Nephron progenitor cell (in vitro differentiated cells): ENCODE data around the gene PRKRA.

Source experiments
- DNase-seq: peaks from one replicate; pipeline ENCODE4 v3.0.0; 2021
- H3K27ac Mint-ChIP-seq: 2 replicates; pipeline ENCODE4 v1.8.0; 2021; ENCODE audit warnings: mild to moderate bottlenecking, moderate library complexity, mixed read lengths
- H3K27me3 Mint-ChIP-seq: 2 replicates; pipeline ENCODE4 v1.8.0; 2021; ENCODE audit warnings: mild to moderate bottlenecking, low read depth, mixed read lengths; ENCODE audit not compliant: poor library complexity
- H3K36me3 Mint-ChIP-seq: 2 replicates; pipeline ENCODE4 v1.8.0; 2021; ENCODE audit warnings: low read depth, mixed read lengths
- H3K4me1 Mint-ChIP-seq: 2 replicates; pipeline ENCODE4 v1.8.0; 2021; ENCODE audit warnings: mixed read lengths
- H3K4me3 Mint-ChIP-seq: 2 replicates; pipeline ENCODE4 v1.8.0; 2021; ENCODE audit warnings: mild to moderate bottlenecking, moderate library complexity, mixed read lengths
- H3K9me3 Mint-ChIP-seq: 2 replicates; pipeline ENCODE4 v1.8.0; 2021; ENCODE audit warnings: mild to moderate bottlenecking, moderate library complexity, mixed read lengths
- TF ChIP-seq, protein P1 (sequence below): fragments of 200-600 bp; sonication (generic); IDR thresholded peaks from 2 replicates; pipeline ENCODE4 v1.5.0; 2021; ENCODE audit warnings: antibody characterized with exemption

The PRKRA gene

DNA sequence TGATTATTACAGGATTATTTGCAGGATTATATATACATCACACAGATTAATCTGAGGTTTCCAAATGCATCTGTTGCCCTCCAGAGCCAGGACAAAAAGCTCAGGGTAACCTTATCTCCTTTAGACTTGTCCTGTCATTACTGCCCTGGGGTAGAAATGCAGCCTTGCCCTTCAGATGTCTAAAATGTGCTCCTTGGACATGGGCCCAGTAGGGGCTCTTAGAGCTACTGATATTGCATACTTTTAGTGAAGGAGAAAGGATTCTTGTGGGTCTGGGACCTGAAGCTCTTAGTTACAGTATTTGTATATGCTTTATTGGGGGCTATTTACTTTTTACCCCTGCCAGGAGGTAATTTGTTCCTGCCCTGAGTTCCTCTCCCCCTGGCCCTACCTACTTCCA, 56.1 kb downstream of the PRKRA start:
- H3K4me1 Mint-ChIP-seq: peaks cover 12% of the 10 kb centered on the region
- TF ChIP-seq, protein P1, sequence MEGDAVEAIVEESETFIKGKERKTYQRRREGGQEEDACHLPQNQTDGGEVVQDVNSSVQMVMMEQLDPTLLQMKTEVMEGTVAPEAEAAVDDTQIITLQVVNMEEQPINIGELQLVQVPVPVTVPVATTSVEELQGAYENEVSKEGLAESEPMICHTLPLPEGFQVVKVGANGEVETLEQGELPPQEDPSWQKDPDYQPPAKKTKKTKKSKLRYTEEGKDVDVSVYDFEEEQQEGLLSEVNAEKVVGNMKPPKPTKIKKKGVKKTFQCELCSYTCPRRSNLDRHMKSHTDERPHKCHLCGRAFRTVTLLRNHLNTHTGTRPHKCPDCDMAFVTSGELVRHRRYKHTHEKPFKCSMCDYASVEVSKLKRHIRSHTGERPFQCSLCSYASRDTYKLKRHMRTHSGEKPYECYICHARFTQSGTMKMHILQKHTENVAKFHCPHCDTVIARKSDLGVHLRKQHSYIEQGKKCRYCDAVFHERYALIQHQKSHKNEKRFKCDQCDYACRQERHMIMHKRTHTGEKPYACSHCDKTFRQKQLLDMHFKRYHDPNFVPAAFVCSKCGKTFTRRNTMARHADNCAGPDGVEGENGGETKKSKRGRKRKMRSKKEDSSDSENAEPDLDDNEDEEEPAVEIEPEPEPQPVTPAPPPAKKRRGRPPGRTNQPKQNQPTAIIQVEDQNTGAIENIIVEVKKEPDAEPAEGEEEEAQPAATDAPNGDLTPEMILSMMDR: no peak
- H3K27me3 Mint-ChIP-seq: no peaks in the 10 kb centered on the region
- H3K36me3 Mint-ChIP-seq: peaks cover 9% of the 10 kb centered on the region
- DNase-seq: no peak
- H3K27ac Mint-ChIP-seq: no peak overlapping the region
- H3K4me3 Mint-ChIP-seq: no peak overlapping the region
- no peaks in the 10 kb centered on the region for H3K9me3 Mint-ChIP-seq

DNA sequence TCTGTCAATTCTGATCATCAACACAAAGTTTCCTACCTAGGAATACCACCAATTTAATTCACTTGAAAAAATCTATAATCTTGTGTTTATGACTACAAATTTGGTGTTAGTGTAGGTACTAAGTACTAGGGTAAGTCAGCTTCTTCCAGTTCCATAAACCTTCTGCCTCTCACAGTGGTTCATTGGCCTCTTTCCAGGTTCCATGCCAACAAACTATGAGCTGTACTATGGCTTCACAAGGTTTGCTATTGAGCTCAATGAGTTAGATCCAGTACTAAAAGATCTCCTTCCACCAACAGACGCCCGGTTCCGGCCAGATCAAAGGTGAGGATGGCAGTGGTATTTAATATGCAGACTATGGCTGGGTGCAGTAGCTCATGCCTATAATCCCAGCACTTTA, 58.8 kb downstream of the PRKRA start:
- no peak overlapping the region for H3K4me3 Mint-ChIP-seq
- H3K27ac Mint-ChIP-seq: no peak overlapping the region
- TF ChIP-seq, protein P1: no peak
- H3K36me3 Mint-ChIP-seq: peaks cover 26% of the 10 kb centered on the region
- peaks cover 14% of the 10 kb centered on the region for H3K4me1 Mint-ChIP-seq
- no peaks in the 10 kb centered on the region for H3K27me3 Mint-ChIP-seq
- no peaks in the 10 kb centered on the region for H3K9me3 Mint-ChIP-seq
- DNase-seq: no peak

DNA sequence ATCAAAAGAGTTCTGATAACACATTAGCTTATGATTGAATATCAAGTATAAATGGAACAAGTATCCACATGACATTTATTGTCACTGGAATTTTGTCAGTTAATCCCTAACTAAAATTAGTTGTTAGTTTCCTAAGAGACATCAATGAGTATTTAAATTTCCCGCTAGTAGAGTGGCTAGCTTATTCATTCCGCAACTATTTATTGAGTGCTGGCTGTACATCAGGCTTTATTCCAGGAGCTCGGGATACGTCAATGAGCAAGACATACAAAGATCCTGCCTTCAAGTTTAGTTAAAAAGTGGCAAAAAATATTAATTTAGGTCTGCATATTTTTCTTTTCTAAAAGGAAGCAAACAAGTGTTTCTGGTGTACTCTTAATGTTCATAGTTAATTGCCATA, 59.3 kb downstream of the PRKRA start:
- no peak overlapping the region for H3K4me3 Mint-ChIP-seq
- no peaks in the 10 kb centered on the region for H3K9me3 Mint-ChIP-seq
- H3K36me3 Mint-ChIP-seq: peaks cover 30% of the 10 kb centered on the region
- DNase-seq: no peak
- H3K27ac Mint-ChIP-seq: no peak overlapping the region
- H3K27me3 Mint-ChIP-seq: no peaks in the 10 kb centered on the region
- H3K4me1 Mint-ChIP-seq: peaks cover 12% of the 10 kb centered on the region
- TF ChIP-seq, protein P1: no peak

DNA sequence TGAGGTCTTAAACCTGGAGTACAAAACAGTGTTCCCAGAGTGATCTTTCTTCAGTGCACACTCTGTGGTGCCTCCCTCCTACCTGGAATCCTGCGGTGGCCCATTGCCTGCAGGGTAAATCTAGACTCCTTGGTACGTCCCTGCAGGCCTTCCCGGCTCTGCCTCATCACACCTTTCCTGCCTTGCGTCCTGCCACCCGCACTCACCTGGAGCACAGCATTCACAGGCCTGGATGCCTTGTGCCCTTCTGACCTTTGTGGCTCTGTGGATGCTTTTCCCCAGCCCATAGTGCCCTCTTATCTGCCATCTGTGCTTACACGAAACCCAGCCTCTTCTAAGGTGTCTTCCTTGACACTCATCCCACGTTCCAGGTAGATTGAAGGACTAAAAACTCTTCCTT, 62.7 kb downstream of the PRKRA start:
- TF ChIP-seq, protein P1: no peak
- Mint-ChIP-seq H3K27me3 (no peaks in the 10 kb centered on the region), H3K4me1 (peaks cover 5% of the 10 kb centered on the region), H3K36me3 (peaks cover 39% of the 10 kb centered on the region), H3K4me3 (no peak overlapping the region), H3K27ac (no peak overlapping the region), H3K9me3 (no peaks in the 10 kb centered on the region)
- no peak for DNase-seq

DNA sequence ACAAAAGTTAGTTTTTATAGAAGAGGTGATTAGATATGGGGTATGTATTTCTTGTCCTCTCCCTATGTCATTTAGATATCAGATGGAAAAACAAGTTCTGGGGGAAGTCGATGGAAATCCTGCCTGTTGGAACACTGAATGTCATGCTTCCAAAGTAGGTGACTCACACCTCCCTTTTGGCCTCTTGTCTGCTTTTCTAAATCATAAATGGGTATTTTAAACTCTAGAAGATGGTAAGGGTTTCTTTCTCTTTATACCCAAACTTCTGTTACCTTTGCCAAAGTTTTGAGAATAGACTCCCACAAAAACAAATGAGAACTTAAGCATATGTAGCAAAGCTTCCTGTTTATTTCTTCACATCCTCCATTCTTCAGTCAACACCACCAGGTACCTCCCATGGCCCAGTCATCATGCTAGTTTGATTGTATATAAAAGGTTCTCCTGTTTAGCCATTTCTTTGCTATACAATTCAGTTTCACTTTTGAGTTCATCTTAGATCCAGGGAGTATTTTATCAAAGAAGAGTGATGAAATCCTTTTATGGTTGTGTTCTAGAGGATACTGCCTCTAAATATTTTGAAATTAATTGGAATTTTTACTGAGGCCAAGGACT, 63.9 kb downstream of the PRKRA start:
- DNase-seq: no peak
- no peak overlapping the region for H3K27ac Mint-ChIP-seq
- H3K4me1 Mint-ChIP-seq: peaks cover 5% of the 10 kb centered on the region
- H3K4me3 Mint-ChIP-seq: no peak overlapping the region
- peaks cover 43% of the 10 kb centered on the region for H3K36me3 Mint-ChIP-seq
- TF ChIP-seq, protein P1: no peak
- H3K27me3 Mint-ChIP-seq: no peaks in the 10 kb centered on the region
- H3K9me3 Mint-ChIP-seq: no peaks in the 10 kb centered on the region

DNA sequence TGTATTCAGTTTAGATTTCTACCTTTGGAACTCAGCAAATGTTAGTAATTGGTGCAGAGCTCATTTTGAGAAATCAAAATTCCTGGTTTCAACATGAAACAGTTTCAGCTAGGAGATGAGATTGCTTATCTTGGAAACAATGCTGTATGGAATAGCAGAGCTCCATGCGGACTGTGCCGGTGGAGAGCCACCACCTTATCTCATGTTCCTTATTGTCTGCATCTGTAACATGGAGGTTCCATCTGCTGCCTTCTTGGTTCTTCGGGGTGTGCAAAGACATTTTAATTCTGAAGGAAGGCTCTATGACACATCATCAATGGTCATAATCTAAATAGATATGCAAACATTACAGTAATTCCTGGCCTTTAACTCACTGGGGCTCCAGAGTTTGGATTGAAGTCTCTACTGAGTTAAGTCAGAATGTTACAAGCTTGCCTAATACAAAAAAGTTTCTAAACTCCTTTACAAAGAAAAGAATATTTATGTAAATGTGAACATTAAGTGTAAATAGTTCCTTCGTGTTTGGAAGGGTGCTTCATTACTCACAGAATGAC, 65.3 kb downstream of the PRKRA start:
- H3K36me3 Mint-ChIP-seq: peaks cover 43% of the 10 kb centered on the region
- no peak overlapping the region for H3K27ac Mint-ChIP-seq
- H3K4me1 Mint-ChIP-seq: peaks cover 5% of the 10 kb centered on the region
- no peaks in the 10 kb centered on the region for H3K9me3 Mint-ChIP-seq
- TF ChIP-seq, protein P1: no peak
- H3K4me3 Mint-ChIP-seq: no peak overlapping the region
- H3K27me3 Mint-ChIP-seq: no peaks in the 10 kb centered on the region
- DNase-seq: no peak
